ENCODE data around the gene LCE7A.

Gene LCE7A

DNA sequence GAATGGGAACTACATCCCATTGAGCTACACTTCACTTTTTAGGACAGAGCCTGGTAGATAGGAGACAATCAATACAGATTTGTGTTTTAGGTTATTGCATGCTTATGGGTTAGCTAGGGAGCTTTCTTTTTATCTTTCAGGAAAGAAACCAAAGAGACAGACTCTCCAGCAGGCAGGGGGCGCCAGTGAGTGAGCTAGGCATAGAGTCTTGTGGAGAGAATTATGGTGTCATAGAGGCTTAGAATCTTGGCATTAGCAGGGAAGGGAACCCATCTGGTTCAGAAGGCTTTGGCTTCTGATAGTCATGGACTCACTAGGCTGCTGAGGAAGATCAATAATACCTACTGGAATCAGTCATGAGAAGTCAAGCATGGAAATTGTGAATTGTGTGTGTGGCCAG, 18.2 kb downstream of the LCE7A start, which contains the start of gene SMCP:
TSS of gene SMCP (plus strand) at position 281 of the 400 bp plus-strand sequence. CDS start 6,101 bp downstream, outside the sequence.
- no peak within 1 kb of the TSS for H2AFZ ChIP-seq (ENCODE audit: low read length)
- no peak within 1 kb of the TSS for H4K8ac ChIP-seq (ENCODE audit: low read depth, low read length)
- H2BK5ac ChIP-seq (ENCODE audit: low read length) = no peak within 1 kb of the TSS
- H3K4me1 ChIP-seq (ENCODE audit: control insufficient read depth in 2 of 2, insufficient read depth in 1 of 2, low read depth in 1 of 2, low read length in 2 of 2) = no peaks in the 10 kb centered on the region
- H3K23ac ChIP-seq (ENCODE audit: low read depth, low read length, poor library complexity) = no peak within 1 kb of the TSS
- DNase-seq (ENCODE audit: low spot score) = no peak
- no CpG with 5 or more reads among the region's 1 CpG for WGBS, 2 donors (ENCODE audit: extremely low coverage in 2 of 2, insufficient read length in 2 of 2, insufficient replicate concordance in 1 of 2)
- no peak within 1 kb of the TSS for H3K18ac ChIP-seq (ENCODE audit: low read length)
- no peak within 1 kb of the TSS for H2AK5ac ChIP-seq (ENCODE audit: low read depth, low read length)
- H2BK12ac ChIP-seq (ENCODE audit: low read length) = no peak within 1 kb of the TSS
- no peak within 1 kb of the TSS for H2BK120ac ChIP-seq (ENCODE audit: low read depth, low read length)
- no peaks in the 10 kb centered on the region for H3K79me1 ChIP-seq (ENCODE audit: low read depth, low read length)
- H3K4ac ChIP-seq (ENCODE audit: low read length) = no peak within 1 kb of the TSS
- no peak within 1 kb of the TSS for H3K4me3 ChIP-seq (ENCODE audit: low read length in 2 of 2)
- peaks cover 0 to 2% of the 10 kb centered on the region in 2 donors for H3K9me3 ChIP-seq (replicated peaks in 1 of 2; ENCODE audit: control insufficient read depth in 2 of 2, insufficient read depth in 1 of 2, low read depth in 1 of 2, low read length in 2 of 2)
- no peak within 1 kb of the TSS for H3K4me2 ChIP-seq (ENCODE audit: insufficient read depth, low read length, poor library complexity, severe bottlenecking)
- no peak within 1 kb of the TSS for H3K9ac ChIP-seq (ENCODE audit: low read depth, low read length, poor library complexity)
- no peak within 1 kb of the TSS for H3K14ac ChIP-seq (ENCODE audit: low read length)
- no peaks in the 10 kb centered on the region for H3K27me3 ChIP-seq (ENCODE audit: control insufficient read depth in 3 of 3, insufficient read depth in 3 of 3, low read depth in 1 of 3, low read length in 3 of 3)
- H3K36me3 ChIP-seq (replicated peaks in 1 of 2; ENCODE audit: control insufficient read depth in 2 of 2, insufficient read depth in 2 of 2, low read length in 2 of 2) = no peaks in the 10 kb centered on the region
- no peak within 1 kb of the TSS for H4K91ac ChIP-seq (ENCODE audit: low read depth, low read length, poor library complexity)
- H3K27ac ChIP-seq (replicated peaks; ENCODE audit: low read length) = no peak within 1 kb of the TSS
- H2BK15ac ChIP-seq (ENCODE audit: low read length) = no peak within 1 kb of the TSS

GRCh38 chr1:152879559-152880198, 19.9 kb downstream of the LCE7A start:
- no peak overlapping the region for H2BK120ac ChIP-seq (ENCODE audit: low read depth, low read length)
- no peak overlapping the region for H3K9ac ChIP-seq (ENCODE audit: low read depth, low read length, poor library complexity)
- H2AK5ac ChIP-seq (ENCODE audit: low read depth, low read length) = no peak overlapping the region
- no peak overlapping the region for H3K4me2 ChIP-seq (ENCODE audit: insufficient read depth, low read length, poor library complexity, severe bottlenecking)
- H4K8ac ChIP-seq (ENCODE audit: low read depth, low read length) = no peak overlapping the region
- H2AFZ ChIP-seq (ENCODE audit: low read length) = no peak overlapping the region
- H2BK15ac ChIP-seq (ENCODE audit: low read length) = no peak overlapping the region
- H3K14ac ChIP-seq (ENCODE audit: low read length) = no peak overlapping the region
- H3K23ac ChIP-seq (ENCODE audit: low read depth, low read length, poor library complexity) = no peak overlapping the region
- H3K4me3 ChIP-seq (ENCODE audit: low read length in 2 of 2) = no peak overlapping the region
- no peaks in the 10 kb centered on the region for H3K4me1 ChIP-seq (ENCODE audit: control insufficient read depth in 2 of 2, insufficient read depth in 1 of 2, low read depth in 1 of 2, low read length in 2 of 2)
- peaks cover 0 to 4% of the 10 kb centered on the region in 2 donors for H3K9me3 ChIP-seq (replicated peaks in 1 of 2; ENCODE audit: control insufficient read depth in 2 of 2, insufficient read depth in 1 of 2, low read depth in 1 of 2, low read length in 2 of 2)
- no peaks in the 10 kb centered on the region for H3K36me3 ChIP-seq (replicated peaks in 1 of 2; ENCODE audit: control insufficient read depth in 2 of 2, insufficient read depth in 2 of 2, low read length in 2 of 2)
- no peak overlapping the region for H4K91ac ChIP-seq (ENCODE audit: low read depth, low read length, poor library complexity)
- H2BK12ac ChIP-seq (ENCODE audit: low read length) = no peak overlapping the region
- H3K27me3 ChIP-seq (ENCODE audit: control insufficient read depth in 3 of 3, insufficient read depth in 3 of 3, low read depth in 1 of 3, low read length in 3 of 3) = no peaks in the 10 kb centered on the region
- H3K27ac ChIP-seq (replicated peaks; ENCODE audit: low read length) = no peak overlapping the region
- DNase-seq (ENCODE audit: low spot score) = no peak
- H2BK5ac ChIP-seq (ENCODE audit: low read length) = no peak overlapping the region
- no peaks in the 10 kb centered on the region for H3K79me1 ChIP-seq (ENCODE audit: low read depth, low read length)
- no peak overlapping the region for H3K4ac ChIP-seq (ENCODE audit: low read length)
- no peak overlapping the region for H3K18ac ChIP-seq (ENCODE audit: low read length)

- Histone ChIP-seq H3K27ac (replicated peaks; ENCODE audit: low read length) (no peak overlapping the region), H2AK5ac (ENCODE audit: low read depth, low read length) (no peak overlapping the region), H3K4me3 (ENCODE audit: low read length in 2 of 2) (no peak overlapping the region), H3K4ac (ENCODE audit: low read length) (no peak overlapping the region), H3K4me1 (ENCODE audit: control insufficient read depth in 2 of 2, insufficient read depth in 1 of 2, low read depth in 1 of 2, low read length in 2 of 2) (no peaks in the 10 kb centered on the region), H3K36me3 (replicated peaks in 1 of 2; ENCODE audit: control insufficient read depth in 2 of 2, insufficient read depth in 2 of 2, low read length in 2 of 2) (no peaks in the 10 kb centered on the region), H3K18ac (ENCODE audit: low read length) (no peak overlapping the region), H3K9me3 (replicated peaks in 1 of 2; ENCODE audit: control insufficient read depth in 2 of 2, insufficient read depth in 1 of 2, low read depth in 1 of 2, low read length in 2 of 2) (peaks cover 0 to 4% of the 10 kb centered on the region in 2 donors), H3K14ac (ENCODE audit: low read length) (no peak overlapping the region), H2BK5ac (ENCODE audit: low read length) (no peak overlapping the region), H3K4me2 (ENCODE audit: insufficient read depth, low read length, poor library complexity, severe bottlenecking) (no peak overlapping the region), H3K27me3 (ENCODE audit: control insufficient read depth in 3 of 3, insufficient read depth in 3 of 3, low read depth in 1 of 3, low read length in 3 of 3) (no peaks in the 10 kb centered on the region), H3K79me1 (ENCODE audit: low read depth, low read length) (no peaks in the 10 kb centered on the region), H2BK15ac (ENCODE audit: low read length) (no peak overlapping the region), H2BK12ac (ENCODE audit: low read length) (no peak overlapping the region), H3K9ac (ENCODE audit: low read depth, low read length, poor library complexity) (no peak overlapping the region), H2AFZ (ENCODE audit: low read length) (no peak overlapping the region), H3K23ac (ENCODE audit: low read depth, low read length, poor library complexity) (no peak overlapping the region), H4K8ac (ENCODE audit: low read depth, low read length) (no peak overlapping the region), H4K91ac (ENCODE audit: low read depth, low read length, poor library complexity) (no peak overlapping the region), H2BK120ac (ENCODE audit: low read depth, low read length) (no peak overlapping the region)
- WGBS, 2 donors (ENCODE audit: extremely low coverage in 2 of 2, insufficient read length in 2 of 2, insufficient replicate concordance in 1 of 2) = no CpG with 5 or more reads among the region's 4 CpGs
- DNase-seq (ENCODE audit: low spot score) = no peak
Observed at GRCh38 chr1:152880316-152880715, 20.5 kb downstream of the LCE7A start.

DNA sequence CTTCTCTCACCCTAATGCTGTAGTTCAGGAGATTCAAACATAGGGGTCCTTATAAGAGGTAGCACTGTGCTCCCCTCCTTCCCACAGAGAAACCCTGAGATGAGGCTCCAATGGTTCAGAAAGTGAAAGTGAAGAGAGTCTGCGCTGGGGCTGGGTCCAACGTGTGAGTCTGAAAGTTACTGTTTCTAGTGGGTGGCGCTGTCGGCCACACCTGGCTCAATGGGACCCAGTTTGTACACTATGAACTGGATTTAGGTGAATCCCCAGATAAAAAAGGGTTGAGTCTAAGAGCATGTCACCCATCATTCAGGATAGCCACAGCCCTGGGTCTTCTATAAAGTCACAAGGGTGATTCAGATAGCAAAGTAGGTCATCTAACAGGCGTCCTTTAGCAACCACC, 21.1 kb downstream of the LCE7A start:
- H2BK15ac ChIP-seq (ENCODE audit: low read length) = no peak overlapping the region
- no peak overlapping the region for H2BK12ac ChIP-seq (ENCODE audit: low read length)
- no peaks in the 10 kb centered on the region for H3K27me3 ChIP-seq (ENCODE audit: control insufficient read depth in 3 of 3, insufficient read depth in 3 of 3, low read depth in 1 of 3, low read length in 3 of 3)
- H3K79me1 ChIP-seq (ENCODE audit: low read depth, low read length) = no peaks in the 10 kb centered on the region
- no peak overlapping the region for H3K4me3 ChIP-seq (ENCODE audit: low read length in 2 of 2)
- H3K4ac ChIP-seq (ENCODE audit: low read length) = no peak overlapping the region
- DNase-seq (ENCODE audit: low spot score) = no peak
- no peak overlapping the region for H4K91ac ChIP-seq (ENCODE audit: low read depth, low read length, poor library complexity)
- no peak overlapping the region for H3K14ac ChIP-seq (ENCODE audit: low read length)
- no CpG with 5 or more reads among the region's 5 CpGs for WGBS, 2 donors (ENCODE audit: extremely low coverage in 2 of 2, insufficient read length in 2 of 2, insufficient replicate concordance in 1 of 2)
- H3K36me3 ChIP-seq (replicated peaks in 1 of 2; ENCODE audit: control insufficient read depth in 2 of 2, insufficient read depth in 2 of 2, low read length in 2 of 2) = no peaks in the 10 kb centered on the region
- H3K9ac ChIP-seq (ENCODE audit: low read depth, low read length, poor library complexity) = no peak overlapping the region
- no peak overlapping the region for H3K23ac ChIP-seq (ENCODE audit: low read depth, low read length, poor library complexity)
- no peak overlapping the region for H2AK5ac ChIP-seq (ENCODE audit: low read depth, low read length)
- H3K18ac ChIP-seq (ENCODE audit: low read length) = no peak overlapping the region
- H3K27ac ChIP-seq (replicated peaks; ENCODE audit: low read length) = no peak overlapping the region
- no peak overlapping the region for H2BK5ac ChIP-seq (ENCODE audit: low read length)
- H3K4me2 ChIP-seq (ENCODE audit: insufficient read depth, low read length, poor library complexity, severe bottlenecking) = no peak overlapping the region
- H3K4me1 ChIP-seq (ENCODE audit: control insufficient read depth in 2 of 2, insufficient read depth in 1 of 2, low read depth in 1 of 2, low read length in 2 of 2) = no peaks in the 10 kb centered on the region
- no peak overlapping the region for H4K8ac ChIP-seq (ENCODE audit: low read depth, low read length)
- H3K9me3 ChIP-seq (replicated peaks in 1 of 2; ENCODE audit: control insufficient read depth in 2 of 2, insufficient read depth in 1 of 2, low read depth in 1 of 2, low read length in 2 of 2) = peaks cover 0 to 4% of the 10 kb centered on the region in 2 donors
- no peak overlapping the region for H2BK120ac ChIP-seq (ENCODE audit: low read depth, low read length)
- no peak overlapping the region for H2AFZ ChIP-seq (ENCODE audit: low read length)
